ENCODE measurements around the gene EIF2D.
"Not testable (repeated sequence)": the region's sequence is repeated elsewhere in the genome, so short reads cannot be mapped to it uniquely, and the experiment has no call there.

The EIF2D gene

DNA sequence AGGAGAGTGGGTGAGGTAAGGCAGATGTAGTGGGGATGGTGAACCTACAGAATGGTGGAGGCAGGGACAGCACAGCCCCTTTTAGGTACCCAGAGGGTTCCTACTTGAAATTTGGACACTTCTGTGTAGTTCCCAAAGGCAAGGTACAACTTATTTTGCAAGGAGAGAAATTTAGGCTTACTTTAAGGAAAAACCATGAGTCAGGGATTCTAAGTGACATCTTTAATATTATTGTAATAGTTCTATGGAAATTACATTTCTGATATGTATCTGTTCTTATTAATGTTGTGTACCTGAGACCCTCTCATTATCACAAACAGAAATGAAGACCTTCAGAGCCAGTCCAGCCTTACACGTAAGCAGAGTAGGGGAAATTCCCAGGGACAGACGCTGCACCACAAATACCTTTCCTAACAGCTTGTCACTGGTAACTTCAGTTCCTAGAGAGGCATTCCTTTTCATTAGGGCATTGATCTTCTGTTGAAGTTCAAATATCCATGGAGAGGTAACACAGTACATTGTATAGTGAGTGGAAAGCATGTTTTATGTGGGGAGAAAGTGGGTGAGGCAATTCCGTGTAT is 30.9 kb upstream of the EIF2D start:
- Histone ChIP-seq H3K27me3 (ENCODE audit: insufficient read depth, low read length, poor library complexity) (no peaks in the 10 kb centered on the region), H3K36me3 (ENCODE audit: insufficient read depth, low read length) (peaks cover 13% of the 10 kb centered on the region), H3K9me3 (ENCODE audit: insufficient read depth, low read length, severe bottlenecking) (no peaks in the 10 kb centered on the region), H3K27ac (ENCODE audit: low read length) (no peak overlapping the region), H3K4me1 (ENCODE audit: insufficient read depth, low read length) (no peaks in the 10 kb centered on the region), H4K20me1 (ENCODE audit: insufficient read depth, low read length) (no peaks in the 10 kb centered on the region), H3K4me2 (ENCODE audit: insufficient read depth, low read length) (no peak overlapping the region), H2AFZ (ENCODE audit: low read depth, low read length) (no peak overlapping the region), H3K9ac (ENCODE audit: low read depth, low read length) (no peak overlapping the region), H3K79me2 (ENCODE audit: insufficient read depth, low read length) (no peaks in the 10 kb centered on the region), H3K4me3 (ENCODE audit: low read depth in 1 of 2, low read length in 2 of 2) (no peak overlapping the region)
- ATAC-seq (ENCODE audit: insufficient read depth, low read depth) (no peak), DNase-seq (no peak)
- TF ChIP-seq, protein P1, sequence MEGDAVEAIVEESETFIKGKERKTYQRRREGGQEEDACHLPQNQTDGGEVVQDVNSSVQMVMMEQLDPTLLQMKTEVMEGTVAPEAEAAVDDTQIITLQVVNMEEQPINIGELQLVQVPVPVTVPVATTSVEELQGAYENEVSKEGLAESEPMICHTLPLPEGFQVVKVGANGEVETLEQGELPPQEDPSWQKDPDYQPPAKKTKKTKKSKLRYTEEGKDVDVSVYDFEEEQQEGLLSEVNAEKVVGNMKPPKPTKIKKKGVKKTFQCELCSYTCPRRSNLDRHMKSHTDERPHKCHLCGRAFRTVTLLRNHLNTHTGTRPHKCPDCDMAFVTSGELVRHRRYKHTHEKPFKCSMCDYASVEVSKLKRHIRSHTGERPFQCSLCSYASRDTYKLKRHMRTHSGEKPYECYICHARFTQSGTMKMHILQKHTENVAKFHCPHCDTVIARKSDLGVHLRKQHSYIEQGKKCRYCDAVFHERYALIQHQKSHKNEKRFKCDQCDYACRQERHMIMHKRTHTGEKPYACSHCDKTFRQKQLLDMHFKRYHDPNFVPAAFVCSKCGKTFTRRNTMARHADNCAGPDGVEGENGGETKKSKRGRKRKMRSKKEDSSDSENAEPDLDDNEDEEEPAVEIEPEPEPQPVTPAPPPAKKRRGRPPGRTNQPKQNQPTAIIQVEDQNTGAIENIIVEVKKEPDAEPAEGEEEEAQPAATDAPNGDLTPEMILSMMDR (IDR thresholded peaks at IDR 0.05; ENCODE audit: borderline replicate concordance, extremely low read depth, low read length, poor library complexity, severe bottlenecking) = no peak
- no peak for TF ChIP-seq EZH2 (IDR thresholded peaks at IDR 0.05; ENCODE audit: borderline replicate concordance, low read depth, low read length, severe bottlenecking)

DNA sequence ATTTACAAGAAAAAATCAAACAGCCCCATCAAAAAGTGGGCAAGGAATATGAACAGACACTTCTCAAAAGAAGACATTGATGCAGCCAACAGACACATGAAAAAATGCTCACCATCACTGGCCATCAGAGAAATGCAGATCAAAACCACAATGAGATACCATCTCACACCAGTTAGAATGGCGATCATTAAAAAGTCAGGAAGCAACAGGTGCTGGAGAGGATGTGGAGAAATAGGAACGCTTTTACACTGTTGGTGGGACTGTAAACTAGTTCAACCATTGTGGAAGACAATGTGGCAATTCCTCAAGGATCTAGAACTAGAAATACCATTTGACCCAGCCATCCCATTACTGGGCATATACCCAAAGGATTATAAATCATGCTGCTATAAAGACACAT is 29.8 kb upstream of the EIF2D start:
- H3K9me3 ChIP-seq (ENCODE audit: insufficient read depth, low read length, severe bottlenecking); H3K79me2 ChIP-seq (ENCODE audit: insufficient read depth, low read length); ATAC-seq (ENCODE audit: insufficient read depth, low read depth); H4K20me1 ChIP-seq (ENCODE audit: insufficient read depth, low read length); H2AFZ ChIP-seq (ENCODE audit: low read depth, low read length); H3K27me3 ChIP-seq (ENCODE audit: insufficient read depth, low read length, poor library complexity); H3K4me1 ChIP-seq (ENCODE audit: insufficient read depth, low read length); H3K9ac ChIP-seq (ENCODE audit: low read depth, low read length); H3K4me2 ChIP-seq (ENCODE audit: insufficient read depth, low read length); H3K36me3 ChIP-seq (ENCODE audit: insufficient read depth, low read length); H3K4me3 ChIP-seq (ENCODE audit: low read depth in 1 of 2, low read length in 2 of 2); DNase-seq; H3K27ac ChIP-seq (ENCODE audit: low read length): not testable (repeated sequence)

DNA sequence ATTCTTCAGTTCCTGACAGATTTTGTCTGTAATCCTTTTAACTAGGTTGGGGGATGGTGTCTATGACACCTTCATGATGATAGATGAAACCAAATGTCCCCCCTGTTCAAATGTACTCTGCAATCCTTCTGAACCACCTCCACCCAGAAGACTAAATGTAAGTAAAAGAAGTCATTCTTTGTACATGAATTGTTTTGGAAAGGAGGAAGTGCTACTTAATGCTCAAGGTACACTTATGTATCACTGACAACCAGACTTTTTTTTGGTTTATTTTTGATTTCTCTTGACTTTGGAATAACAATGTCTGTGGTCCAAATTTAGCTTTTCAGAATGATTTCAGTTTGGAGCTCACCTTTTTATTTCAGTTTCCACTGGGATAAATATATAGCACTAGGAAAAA is 25.3 kb upstream of the EIF2D start:
- H3K4me2 ChIP-seq (ENCODE audit: insufficient read depth, low read length) = no peak overlapping the region
- H2AFZ ChIP-seq (ENCODE audit: low read depth, low read length) = no peak overlapping the region
- no peaks in the 10 kb centered on the region for H3K79me2 ChIP-seq (ENCODE audit: insufficient read depth, low read length)
- H4K20me1 ChIP-seq (ENCODE audit: insufficient read depth, low read length) = no peaks in the 10 kb centered on the region
- no peaks in the 10 kb centered on the region for H3K36me3 ChIP-seq (ENCODE audit: insufficient read depth, low read length)
- DNase-seq = no peak
- H3K27me3 ChIP-seq (ENCODE audit: insufficient read depth, low read length, poor library complexity) = no peaks in the 10 kb centered on the region
- no peak overlapping the region for H3K9ac ChIP-seq (ENCODE audit: low read depth, low read length)
- no peak overlapping the region for H3K27ac ChIP-seq (ENCODE audit: low read length)
- H3K4me3 ChIP-seq (ENCODE audit: low read depth in 1 of 2, low read length in 2 of 2) = no peak overlapping the region
- H3K9me3 ChIP-seq (ENCODE audit: insufficient read depth, low read length, severe bottlenecking) = no peaks in the 10 kb centered on the region
- no peak for TF ChIP-seq EZH2 (IDR thresholded peaks at IDR 0.05; ENCODE audit: borderline replicate concordance, low read depth, low read length, severe bottlenecking)
- TF ChIP-seq, protein P1 (IDR thresholded peaks at IDR 0.05; ENCODE audit: borderline replicate concordance, extremely low read depth, low read length, poor library complexity, severe bottlenecking) = no peak
- no peak for ATAC-seq (ENCODE audit: insufficient read depth, low read depth)
- H3K4me1 ChIP-seq (ENCODE audit: insufficient read depth, low read length) = peaks cover 35% of the 10 kb centered on the region

DNA sequence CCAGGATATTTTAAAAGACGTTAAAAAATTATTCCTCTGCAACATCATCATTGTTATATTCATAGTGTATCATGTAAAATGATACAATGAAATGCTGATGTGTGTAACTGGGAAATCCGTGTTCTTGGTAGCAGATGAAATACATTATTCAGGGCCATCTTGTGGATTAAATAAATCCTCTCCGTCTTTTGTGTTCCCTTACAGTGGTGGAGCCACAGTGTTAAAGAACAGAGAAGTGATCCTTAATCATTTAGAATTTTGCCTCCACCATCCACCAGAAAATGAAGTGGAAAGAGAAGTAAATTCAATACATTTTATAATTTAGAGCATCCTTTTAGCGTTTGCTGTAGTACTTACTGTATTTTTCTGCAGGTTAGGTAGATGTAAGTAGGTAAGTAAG is 24.4 kb upstream of the EIF2D start:
- Histone ChIP-seq H2AFZ (ENCODE audit: low read depth, low read length) (no peak overlapping the region), H4K20me1 (ENCODE audit: insufficient read depth, low read length) (no peaks in the 10 kb centered on the region), H3K9me3 (ENCODE audit: insufficient read depth, low read length, severe bottlenecking) (no peaks in the 10 kb centered on the region), H3K9ac (ENCODE audit: low read depth, low read length) (no peak overlapping the region), H3K27ac (ENCODE audit: low read length) (no peak overlapping the region), H3K79me2 (ENCODE audit: insufficient read depth, low read length) (no peaks in the 10 kb centered on the region), H3K27me3 (ENCODE audit: insufficient read depth, low read length, poor library complexity) (no peaks in the 10 kb centered on the region), H3K4me1 (ENCODE audit: insufficient read depth, low read length) (peaks cover 35% of the 10 kb centered on the region), H3K36me3 (ENCODE audit: insufficient read depth, low read length) (no peaks in the 10 kb centered on the region), H3K4me2 (ENCODE audit: insufficient read depth, low read length) (peak overlapping the region; percentile 98; the same call in 1 of the 2 replicates), H3K4me3 (ENCODE audit: low read depth in 1 of 2, low read length in 2 of 2) (no peak overlapping the region)
- TF ChIP-seq, protein P1 (IDR thresholded peaks at IDR 0.05; ENCODE audit: borderline replicate concordance, extremely low read depth, low read length, poor library complexity, severe bottlenecking) = no peak
- no peak for TF ChIP-seq EZH2 (IDR thresholded peaks at IDR 0.05; ENCODE audit: borderline replicate concordance, low read depth, low read length, severe bottlenecking)
- ATAC-seq (ENCODE audit: insufficient read depth, low read depth) = no peak
- no peak for DNase-seq

Data from DND-41 (cell line).